ENCODE measurements around the gene TMA7. TPM values are rescaled to one million over a fixed set of nuclear protein-coding genes. Genes with fewer than 3 reads are reported as not detected.

Gene TMA7
- total RNA-seq, 2 experiments from 2014 or later: 250 to 313 TPM

DNA sequence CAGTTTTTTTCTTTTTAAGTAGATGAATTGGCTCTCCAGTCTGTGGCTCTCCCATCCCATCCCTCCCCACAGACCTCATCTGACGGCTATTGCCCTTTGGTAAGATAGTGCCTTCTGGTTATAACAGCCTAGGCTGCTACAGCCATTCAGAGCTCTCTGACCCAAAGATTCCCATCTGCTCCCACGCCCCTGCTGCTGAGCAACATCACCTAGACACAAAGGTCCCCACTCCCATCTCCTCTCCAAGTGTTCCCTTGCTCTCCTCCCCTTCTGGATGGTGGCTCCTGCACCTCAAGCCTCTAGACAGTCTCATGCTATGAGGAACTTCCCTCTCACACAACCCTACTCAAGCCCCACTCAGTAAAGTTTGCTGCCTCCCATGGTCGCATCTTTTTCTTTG, 44.3 kb upstream of the TMA7 start:
- H3K36me3 ChIP-seq (ENCODE audit: insufficient read depth, low read length): no peaks in the 10 kb centered on the region
- no TSS peak for BruUV-seq (replicated peaks)
- H3K9me3 ChIP-seq (ENCODE audit: low read length): no peaks in the 10 kb centered on the region
- no peak overlapping the region for H3K4me3 ChIP-seq (ENCODE audit: low read depth, low read length, poor library complexity, severe bottlenecking)
- intact Hi-C loops (cut with micrococcal nuclease; ENCODE audit: unreplicated experiment): no loop called here
- H3K4me1 ChIP-seq (ENCODE audit: insufficient read depth, low read length, poor library complexity, severe bottlenecking): no peaks in the 10 kb centered on the region
- H2AFZ ChIP-seq (ENCODE audit: low read length): no peak overlapping the region
- H3K79me2 ChIP-seq (ENCODE audit: insufficient read depth, low read depth, low read length): no peaks in the 10 kb centered on the region
- ChIA-PET POLR2A (no interaction called here), CTCF (ENCODE audit: unreplicated experiment) (no interaction called here)
- no peak overlapping the region for H3K27ac ChIP-seq (ENCODE audit: low read depth, low read length, poor library complexity, severe bottlenecking)
- no peak for TF ChIP-seq CTCF (conservative IDR thresholded peaks at IDR 0.05; ENCODE audit: low read length)
- no peak for TF ChIP-seq EZH2phosphoT487 (IDR thresholded peaks at IDR 0.05; ENCODE audit: borderline replicate concordance, low read depth, low read length)
- no peak for DNase-seq (ENCODE audit: low spot score)
- no peak overlapping the region for H3K4me2 ChIP-seq (ENCODE audit: low read length)
- H4K20me1 ChIP-seq (ENCODE audit: insufficient read depth, low read length): no peaks in the 10 kb centered on the region
- no peaks in the 10 kb centered on the region for H3K9me2 ChIP-seq (ENCODE audit: insufficient read depth, low read length)

GRCh38 chr3:48397767-48398681, 42.0 kb upstream of the TMA7 start:
- Histone ChIP-seq H3K9me3 (ENCODE audit: low read length) (no peaks in the 10 kb centered on the region), H2AFZ (ENCODE audit: low read length) (no peak overlapping the region), H3K4me3 (ENCODE audit: low read depth, low read length, poor library complexity, severe bottlenecking) (no peak overlapping the region), H3K36me3 (ENCODE audit: insufficient read depth, low read length) (no peaks in the 10 kb centered on the region), H3K4me2 (ENCODE audit: low read length) (no peak overlapping the region), H3K79me2 (ENCODE audit: insufficient read depth, low read depth, low read length) (no peaks in the 10 kb centered on the region), H4K20me1 (ENCODE audit: insufficient read depth, low read length) (no peaks in the 10 kb centered on the region), H3K4me1 (ENCODE audit: insufficient read depth, low read length, poor library complexity, severe bottlenecking) (no peaks in the 10 kb centered on the region), H3K27ac (ENCODE audit: low read depth, low read length, poor library complexity, severe bottlenecking) (no peak overlapping the region), H3K9me2 (ENCODE audit: insufficient read depth, low read length) (no peaks in the 10 kb centered on the region)
- no TSS peak for BruUV-seq (replicated peaks)
- intact Hi-C loops (cut with micrococcal nuclease; ENCODE audit: unreplicated experiment): no loop called here
- ChIA-PET CTCF (ENCODE audit: unreplicated experiment) (no interaction called here), POLR2A (no interaction called here)
- TF ChIP-seq EZH2phosphoT487 (IDR thresholded peaks at IDR 0.05; ENCODE audit: borderline replicate concordance, low read depth, low read length) (no peak), CTCF (conservative IDR thresholded peaks at IDR 0.05; ENCODE audit: low read length) (no peak)
- no peak for DNase-seq (ENCODE audit: low spot score)

DNA sequence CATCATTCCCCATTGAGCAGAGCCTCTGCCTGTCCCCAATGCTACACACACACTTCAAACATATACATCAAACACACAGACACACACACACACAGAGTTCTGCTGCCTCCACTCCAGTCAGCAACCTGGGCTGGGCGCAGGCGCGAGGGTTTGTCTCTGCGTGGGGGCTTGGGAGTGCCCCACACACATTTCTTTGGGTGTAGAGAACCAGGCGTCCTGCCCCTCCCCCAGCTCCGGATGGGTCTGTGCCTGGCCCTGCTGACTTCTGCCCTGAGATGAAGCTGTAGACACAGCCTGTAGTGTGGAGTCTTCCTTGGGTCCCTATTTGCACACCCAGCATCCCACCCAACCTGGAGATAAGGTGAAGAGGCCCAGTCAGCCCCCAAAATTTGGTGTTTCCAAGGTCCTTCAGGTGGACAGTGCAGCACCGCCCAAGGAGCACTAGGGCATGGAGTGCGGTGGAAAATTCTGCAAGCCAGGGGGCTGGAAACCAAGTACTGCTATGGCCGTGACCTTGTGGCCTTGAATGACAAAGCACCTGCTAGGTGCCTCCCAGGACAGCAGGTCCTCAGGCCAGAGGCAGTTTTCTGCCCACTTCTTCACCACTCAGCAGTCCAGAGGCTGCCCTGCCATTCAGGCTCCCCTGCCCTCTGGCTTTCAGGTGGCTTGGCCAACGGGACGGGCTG, 41.2 kb upstream of the TMA7 start:
- Histone ChIP-seq H3K9me2 (ENCODE audit: insufficient read depth, low read length) (no peaks in the 10 kb centered on the region), H3K36me3 (ENCODE audit: insufficient read depth, low read length) (no peaks in the 10 kb centered on the region), H2AFZ (ENCODE audit: low read length) (no peak overlapping the region), H4K20me1 (ENCODE audit: insufficient read depth, low read length) (no peaks in the 10 kb centered on the region), H3K4me3 (ENCODE audit: low read depth, low read length, poor library complexity, severe bottlenecking) (no peak overlapping the region), H3K79me2 (ENCODE audit: insufficient read depth, low read depth, low read length) (no peaks in the 10 kb centered on the region), H3K9me3 (ENCODE audit: low read length) (no peaks in the 10 kb centered on the region), H3K27ac (ENCODE audit: low read depth, low read length, poor library complexity, severe bottlenecking) (no peak overlapping the region), H3K4me2 (ENCODE audit: low read length) (no peak overlapping the region), H3K4me1 (ENCODE audit: insufficient read depth, low read length, poor library complexity, severe bottlenecking) (no peaks in the 10 kb centered on the region)
- TF ChIP-seq EZH2phosphoT487 (IDR thresholded peaks at IDR 0.05; ENCODE audit: borderline replicate concordance, low read depth, low read length) (no peak), CTCF (conservative IDR thresholded peaks at IDR 0.05; ENCODE audit: low read length) (no peak)
- no peak for DNase-seq (ENCODE audit: low spot score)
- ChIA-PET CTCF (ENCODE audit: unreplicated experiment) (no interaction called here), POLR2A (no interaction called here)
- intact Hi-C loops (cut with micrococcal nuclease; ENCODE audit: unreplicated experiment): no loop called here
- BruUV-seq (replicated peaks): no TSS peak
